ENCODE data around the gene ZNF549.
"Not testable (repeated sequence)": the region's sequence is repeated elsewhere in the genome, so short reads cannot be mapped to it uniquely, and the experiment has no call there.

The ZNF549 gene

GRCh38 chr19:57527136-57527881 is at the start of gene ZNF549:
ZNF549 (plus strand) TSS chr19:57527356; CDS start chr19:57527574, 218 bp downstream.
- DNase-seq, result peak; percentile 43 to 68

- DNase-seq, result peak; percentile 54 to 73
Measured at GRCh38 chr19:57487477-57488298, 39.5 kb upstream of the ZNF549 start, which contains the start of gene ZNF419. ZNF419 (plus strand) TSS chr19:57487750; CDS start chr19:57487951, 201 bp downstream.

- not testable (repeated sequence) for DNase-seq
Measured at GRCh38 chr19:57488299-57488644, 38.9 kb upstream of the ZNF549 start.

GRCh38 chr19:57499332-57499679 is 27.9 kb upstream of the ZNF549 start:
- DNase-seq, result not testable (repeated sequence)

GRCh38 chr19:57499680-57500395 is 27.3 kb upstream of the ZNF549 start, which contains the start of gene ZNF773:
ZNF773 (plus strand) TSS chr19:57499938; CDS start chr19:57500081, 143 bp downstream.
- peak; percentile 63 to 64 for DNase-seq

- not testable (repeated sequence) for DNase-seq
Measured at GRCh38 chr19:57500400-57500799, 26.8 kb upstream of the ZNF549 start.

- no peak for DNase-seq
Measured at GRCh38 chr19:57506163-57506562, 21.0 kb upstream of the ZNF549 start.

- DNase-seq, result no peak
Measured at GRCh38 chr19:57511484-57511883, 15.7 kb upstream of the ZNF549 start.

GRCh38 chr19:57512845-57513244 is 14.3 kb upstream of the ZNF549 start:
- no peak for DNase-seq

- no peak for DNase-seq
Measured at GRCh38 chr19:57515255-57515654, 11.9 kb upstream of the ZNF549 start.

GRCh38 chr19:57518021-57518420 is 9.1 kb upstream of the ZNF549 start:
- DNase-seq, result not testable (repeated sequence)

GRCh38 chr19:57537953-57538547 is 10.9 kb downstream of the ZNF549 start:
- DNase-seq, result no peak

- DNase-seq, result no peak
Measured at GRCh38 chr19:57546513-57546912, 19.4 kb downstream of the ZNF549 start.

GRCh38 chr19:57552432-57552831 is 25.3 kb downstream of the ZNF549 start:
- no peak for DNase-seq

GRCh38 chr19:57557659-57558058 is 30.5 kb downstream of the ZNF549 start:
- no peak for DNase-seq

GRCh38 chr19:57558525-57558924 is 31.4 kb downstream of the ZNF549 start:
- DNase-seq, result no peak

- DNase-seq, result no peak
Measured at GRCh38 chr19:57559008-57559403, 31.9 kb downstream of the ZNF549 start.

- peak; percentile 61 to 70 for DNase-seq
Measured at GRCh38 chr19:57559404-57560025, 32.4 kb downstream of the ZNF549 start, which contains the start of gene ZNF550. ZNF550 (minus strand) TSS chr19:57559863; CDS start chr19:57559682, 181 bp downstream.

GRCh38 chr19:57560049-57560491 is 32.9 kb downstream of the ZNF549 start:
- DNase-seq, result no peak

GRCh38 chr19:57563547-57563946 is 36.4 kb downstream of the ZNF549 start:
- no peak for DNase-seq

- DNase-seq, result no peak
Measured at GRCh38 chr19:57566396-57567265, 39.5 kb downstream of the ZNF549 start.
